CD4-positive, alpha-beta T cell (primary cell): ENCODE measurements around the gene FBF1. TPM values are rescaled to one million over a fixed set of nuclear protein-coding genes. Genes with fewer than 3 reads are reported as not detected.

Experiments used
- ATAC-seq: fragments of 200-7000 bp; cut with Tn5 transposase; one replicate; pipeline ENCODE4 v1.10.0; 2022; ENCODE audit warnings: mild to moderate bottlenecking; ENCODE audit not compliant: poor library complexity
- CTCF ChIA-PET: fragments of 350-600 bp; sonication (Branson Sonifier 250); formaldehyde crosslinking; loops from one replicate; lab custom pipeline; 2021; ENCODE audit warnings: antibody characterized with exemption, inconsistent platforms; lab: Charles Lee
- POLR2A ChIA-PET: fragments of 350-600 bp; sonication (Branson Sonifier 250); formaldehyde crosslinking; loops from one replicate; lab custom pipeline; 2021; ENCODE audit warnings: antibody characterized with exemption, inconsistent platforms; lab: Charles Lee
- DNase-seq, 14 experiments: peaks; one replicate each; pipeline ENCODE4 v3.0.0-alpha.2; 2013 to 2020; ENCODE audit warnings: mixed read lengths in 2 of 14
- H3K27ac ChIP-seq, 2 donors: one replicate each; pipeline versions ENCODE4 v1.5.1 to v1.7.0; 2013; ENCODE audit warnings: low read length in 2 of 2, low read depth in 1 of 2, mild to moderate bottlenecking in 1 of 2
- H3K27me3 ChIP-seq, 2 experiments: 1 replicate in 1 of 2; 2 replicates in 1 of 2; pipeline versions ENCODE4 v1.6.1 to v1.7.0; 2013; ENCODE audit warnings: low read length in 2 of 2, control low read depth in 1 of 2, mild to moderate bottlenecking in 1 of 2, moderate library complexity in 1 of 2; ENCODE audit not compliant: insufficient read depth in 2 of 2, control insufficient read depth in 1 of 2
- H3K36me3 ChIP-seq: one replicate; pipeline ENCODE4 v1.6.1; 2013; ENCODE audit warnings: low read length, control low read depth; ENCODE audit not compliant: insufficient read depth
- H3K4me1 ChIP-seq: one replicate; pipeline ENCODE4 v1.6.1; 2013; ENCODE audit warnings: low read length, control low read depth; ENCODE audit not compliant: insufficient read depth
- H3K4me3 ChIP-seq: one replicate; pipeline ENCODE4 v1.5.1; 2013; ENCODE audit warnings: mild to moderate bottlenecking, low read length, moderate library complexity
- H3K9me3 ChIP-seq, 2 experiments: 1 replicate in 1 of 2; 2 replicates in 1 of 2; pipeline versions ENCODE4 v1.6.1 to v1.7.0; 2013; ENCODE audit warnings: low read length in 2 of 2, mild to moderate bottlenecking in 2 of 2, control low read depth in 1 of 2, moderate library complexity in 1 of 2; ENCODE audit not compliant: control insufficient read depth in 1 of 2, insufficient read depth in 1 of 2
- H3K27ac Mint-ChIP-seq: one replicate; pipeline ENCODE4 v1.8.0; 2020; ENCODE audit warnings: mixed read lengths
- H3K27me3 Mint-ChIP-seq: one replicate; pipeline ENCODE4 v1.8.0; 2021; ENCODE audit warnings: mixed read lengths
- H3K36me3 Mint-ChIP-seq: one replicate; pipeline ENCODE4 v1.8.0; 2021; ENCODE audit warnings: low read depth, mixed read lengths
- H3K4me1 Mint-ChIP-seq: one replicate; pipeline ENCODE4 v1.8.0; 2021; ENCODE audit warnings: low read depth, mixed read lengths
- H3K4me3 Mint-ChIP-seq: one replicate; pipeline ENCODE4 v1.8.0; 2020; ENCODE audit warnings: mild to moderate bottlenecking, mixed read lengths
- H3K9me3 Mint-ChIP-seq: one replicate; pipeline ENCODE4 v1.8.0; 2020; ENCODE audit warnings: mixed read lengths
- intact Hi-C, 2 experiments: fragments of 100-400 bp; cut with DNase I in 1 of 2; cut with micrococcal nuclease in 1 of 2; formaldehyde crosslinking; loops; one replicate each; pipeline versions ENCODE4 v1.15.1 to v1.9.0; 2023 to 2025; cut with DNase I, micrococcal nuclease
- total RNA-seq, 174 experiments: library from RNA in 2 of 174; stranded (reverse) in 2 of 174; gene quantifications; one replicate each; pipeline ENCODE4 v1.2.3 and lab custom pipeline; 2021 to 2026
- TF ChIP-seq, protein P1 (sequence below): fragments of 200-600 bp; IDR thresholded peaks from one replicate; pipeline ENCODE4 v1.8.0; 2022; ENCODE audit warnings: antibody characterized with exemption, mild to moderate bottlenecking

Gene FBF1
- total RNA-seq, 2 experiments from 2014 or later: 21.2 to 23.9 TPM

DNA sequence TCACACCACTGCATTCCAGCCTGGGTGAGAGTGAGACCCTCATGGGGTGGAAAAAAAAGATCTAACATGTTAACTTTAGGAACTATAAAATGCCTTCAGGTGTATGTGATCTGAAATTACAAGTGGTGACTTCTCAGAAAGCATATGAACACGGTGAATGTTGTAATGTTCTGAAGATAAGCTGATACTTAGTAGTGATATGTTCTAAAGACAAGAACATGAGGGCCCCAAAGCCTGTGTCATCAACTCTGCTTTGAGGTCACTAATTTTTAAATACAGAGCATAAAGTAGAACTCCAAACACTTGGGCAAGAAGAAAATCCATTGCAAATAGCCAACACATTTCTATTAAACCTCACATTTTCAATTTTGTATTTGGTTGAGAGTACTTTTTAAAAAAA, 2.6 kb upstream of the FBF1 start:
- no peak for ATAC-seq

DNA sequence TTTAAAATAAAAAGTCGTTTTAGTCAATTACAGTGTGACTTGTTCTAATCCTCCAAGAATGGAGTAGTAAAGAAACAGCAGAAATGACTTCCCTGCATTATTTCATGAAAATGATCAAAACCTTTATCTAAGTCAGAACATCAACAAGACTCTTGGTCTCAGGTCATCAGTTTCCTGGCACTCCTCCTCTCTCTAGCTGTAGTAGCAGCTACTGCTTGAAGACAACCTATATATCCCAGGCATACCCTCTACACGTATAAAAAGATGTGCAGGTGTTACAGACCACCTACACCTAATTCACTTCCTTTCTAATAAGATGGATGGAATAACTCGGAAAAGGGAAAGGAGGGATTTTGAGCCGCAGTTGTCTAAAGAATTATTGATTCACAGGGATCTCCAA, 1.6 kb upstream of the FBF1 start:
- Mint-ChIP-seq H3K36me3 (peaks cover 13% of the 10 kb centered on the region), H3K4me1 (peaks cover 18% of the 10 kb centered on the region), H3K9me3 (no peaks in the 10 kb centered on the region), H3K4me3 (no peak overlapping the region), H3K27me3 (no peaks in the 10 kb centered on the region), H3K27ac (no peak overlapping the region)
- no peaks in the 10 kb centered on the region for H3K9me3 ChIP-seq
- TF ChIP-seq, protein P1, sequence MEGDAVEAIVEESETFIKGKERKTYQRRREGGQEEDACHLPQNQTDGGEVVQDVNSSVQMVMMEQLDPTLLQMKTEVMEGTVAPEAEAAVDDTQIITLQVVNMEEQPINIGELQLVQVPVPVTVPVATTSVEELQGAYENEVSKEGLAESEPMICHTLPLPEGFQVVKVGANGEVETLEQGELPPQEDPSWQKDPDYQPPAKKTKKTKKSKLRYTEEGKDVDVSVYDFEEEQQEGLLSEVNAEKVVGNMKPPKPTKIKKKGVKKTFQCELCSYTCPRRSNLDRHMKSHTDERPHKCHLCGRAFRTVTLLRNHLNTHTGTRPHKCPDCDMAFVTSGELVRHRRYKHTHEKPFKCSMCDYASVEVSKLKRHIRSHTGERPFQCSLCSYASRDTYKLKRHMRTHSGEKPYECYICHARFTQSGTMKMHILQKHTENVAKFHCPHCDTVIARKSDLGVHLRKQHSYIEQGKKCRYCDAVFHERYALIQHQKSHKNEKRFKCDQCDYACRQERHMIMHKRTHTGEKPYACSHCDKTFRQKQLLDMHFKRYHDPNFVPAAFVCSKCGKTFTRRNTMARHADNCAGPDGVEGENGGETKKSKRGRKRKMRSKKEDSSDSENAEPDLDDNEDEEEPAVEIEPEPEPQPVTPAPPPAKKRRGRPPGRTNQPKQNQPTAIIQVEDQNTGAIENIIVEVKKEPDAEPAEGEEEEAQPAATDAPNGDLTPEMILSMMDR: no peak
- ChIA-PET CTCF (no interaction called here), POLR2A (no interaction called here)
- H3K4me3 ChIP-seq: no peak overlapping the region
- intact Hi-C loops: no loop called here
- ATAC-seq (no peak), DNase-seq (no peak)
- H3K27ac ChIP-seq: no peak overlapping the region
- H3K27me3 ChIP-seq: no peaks in the 10 kb centered on the region
- peaks cover 13% of the 10 kb centered on the region for H3K36me3 ChIP-seq
- peaks cover 15% of the 10 kb centered on the region for H3K4me1 ChIP-seq

More for the DNA sequence above, 2.6 kb upstream of the FBF1 start:
- TF ChIP-seq, protein P1: no peak
- Histone ChIP-seq H3K36me3 (peaks cover 22% of the 10 kb centered on the region), H3K9me3 (no peaks in the 10 kb centered on the region), H3K4me3 (no peak overlapping the region), H3K27me3 (no peaks in the 10 kb centered on the region), H3K27ac (no peak overlapping the region), H3K4me1 (peaks cover 15% of the 10 kb centered on the region)
- peaks cover 18% of the 10 kb centered on the region for H3K4me1 Mint-ChIP-seq
- intact Hi-C loops: no loop called here
- peaks cover 18% of the 10 kb centered on the region for H3K36me3 Mint-ChIP-seq
- H3K4me3 Mint-ChIP-seq: no peak overlapping the region
- no peak for DNase-seq
- H3K9me3 Mint-ChIP-seq: no peaks in the 10 kb centered on the region
- POLR2A ChIA-PET: no interaction called here
- no peak overlapping the region for H3K27ac Mint-ChIP-seq
- CTCF ChIA-PET: no interaction called here
- H3K27me3 Mint-ChIP-seq: no peaks in the 10 kb centered on the region

DNA sequence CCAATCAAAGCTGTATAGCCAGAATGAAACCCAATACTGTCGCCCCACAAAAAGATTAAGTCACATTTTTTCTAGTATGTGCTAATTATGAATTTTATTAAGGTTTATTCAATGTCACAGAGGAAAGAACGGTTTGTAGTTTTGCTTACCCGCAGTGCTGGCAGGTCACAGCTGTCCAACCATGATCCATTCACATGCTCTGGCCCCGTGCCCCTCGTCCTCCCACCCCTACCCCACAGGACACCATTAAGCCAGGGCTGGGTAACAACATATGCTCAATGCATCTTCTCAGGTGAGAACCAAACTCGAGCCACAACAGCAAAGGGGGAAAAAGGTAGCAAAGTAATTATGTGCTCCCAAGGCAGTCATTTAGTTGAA, 589 bp upstream of the FBF1 start:
- ChIA-PET CTCF (interaction anchor here (0.8 to 1.6 kb wide), 2 partner anchors 39 to 86 kb away, joined by 3 read pairs; partner anchors contain the start of gene WBP2), POLR2A (interaction anchor here (0.6 to 1.4 kb wide), 9 partner anchors 32 to 163 kb away, joined by 3 to 7 read pairs (median 4); partner anchors contain the start of genes ACOX1, MRPL38, TEN1 and WBP2)
- Mint-ChIP-seq H3K27me3 (no peaks in the 10 kb centered on the region), H3K4me3 (peak overlapping the region; percentile 92), H3K9me3 (no peaks in the 10 kb centered on the region), H3K27ac (no peak overlapping the region), H3K36me3 (peaks cover 7% of the 10 kb centered on the region), H3K4me1 (peaks cover 18% of the 10 kb centered on the region)
- H3K36me3 ChIP-seq: peaks cover 8% of the 10 kb centered on the region
- DNase-seq (no peak), ATAC-seq (no peak)
- TF ChIP-seq, protein P1: no peak
- no peaks in the 10 kb centered on the region for H3K9me3 ChIP-seq
- H3K27me3 ChIP-seq: no peaks in the 10 kb centered on the region
- H3K4me1 ChIP-seq: peaks cover 15% of the 10 kb centered on the region
- H3K4me3 ChIP-seq: peak overlapping the region; percentile 84
- intact Hi-C loops: loop anchor here in 1 of 2 experiments (1.0 kb wide), 1 partner anchor 38 kb away; the partner anchor contains the start of genes ACOX1 and TEN1
- no peak overlapping the region for H3K27ac ChIP-seq
